Calu3 (cell line): ENCODE results near the gene AK9. TPM values are rescaled to one million over a fixed set of nuclear protein-coding genes. Genes with fewer than 3 reads are reported as not detected.
"Not testable (repeated sequence)": the region's sequence is repeated elsewhere in the genome, so short reads cannot be mapped to it uniquely, and the experiment has no call there.

ENCODE experiments used
- BruUV-seq: library from RNA; stranded (reverse); fragments of 400-500 nt; replicated peaks from 2 replicates; lab custom pipeline; 2021; lab: Mats Ljungman, UMichigan
- CTCF ChIA-PET: fragments of 300-600 bp; sonication (Branson Sonifier 250); formaldehyde crosslinking; loops from one replicate; lab custom pipeline; 2022; ENCODE audit warnings: antibody characterized with exemption; lab: Charles Lee
- DNase-seq: peaks from one replicate; pipeline ENCODE4 v3.0.0; 2022
- H3K27ac Mint-ChIP-seq: one replicate; pipeline ENCODE4 v1.8.0; 2022; ENCODE audit warnings: mixed read lengths; ENCODE audit not compliant: unreplicated experiment
- H3K27me3 Mint-ChIP-seq: one replicate; pipeline ENCODE4 v1.8.0; 2022; ENCODE audit warnings: mixed read lengths; ENCODE audit not compliant: unreplicated experiment
- H3K36me3 Mint-ChIP-seq: one replicate; pipeline ENCODE4 v1.8.0; 2022; ENCODE audit warnings: mild to moderate bottlenecking, moderate library complexity, mixed read lengths; ENCODE audit not compliant: insufficient read depth, unreplicated experiment
- H3K4me1 Mint-ChIP-seq: one replicate; pipeline ENCODE4 v1.8.0; 2022; ENCODE audit warnings: mild to moderate bottlenecking, low read depth, mixed read lengths; ENCODE audit not compliant: unreplicated experiment
- H3K4me3 Mint-ChIP-seq: one replicate; pipeline ENCODE4 v1.8.0; 2022; ENCODE audit warnings: mild to moderate bottlenecking, low read depth, moderate library complexity, mixed read lengths; ENCODE audit not compliant: unreplicated experiment
- H3K9me3 Mint-ChIP-seq: one replicate; pipeline ENCODE4 v1.8.0; 2022; ENCODE audit warnings: low read depth, mixed read lengths; ENCODE audit not compliant: unreplicated experiment
- CTCF ChIP-seq: fragments of 200-600 bp; IDR thresholded peaks from one replicate; pipeline ENCODE4 v1.8.0; 2022; ENCODE audit warnings: antibody characterized with exemption; ENCODE audit not compliant: unreplicated experiment
- intact Hi-C: fragments of 100-400 bp; cut with micrococcal nuclease; formaldehyde crosslinking; loops from one replicate; pipeline ENCODE4 v1.10.0; 2022; ENCODE audit not compliant: unreplicated experiment
- total RNA-seq: library from RNA; stranded (reverse); gene quantifications from 2 replicates; pipeline ENCODE4 v1.2.3, GENCODE V29; 2022

The AK9 gene
- total RNA-seq, 1 experiment from 2014 or later: 7.6 TPM

DNA sequence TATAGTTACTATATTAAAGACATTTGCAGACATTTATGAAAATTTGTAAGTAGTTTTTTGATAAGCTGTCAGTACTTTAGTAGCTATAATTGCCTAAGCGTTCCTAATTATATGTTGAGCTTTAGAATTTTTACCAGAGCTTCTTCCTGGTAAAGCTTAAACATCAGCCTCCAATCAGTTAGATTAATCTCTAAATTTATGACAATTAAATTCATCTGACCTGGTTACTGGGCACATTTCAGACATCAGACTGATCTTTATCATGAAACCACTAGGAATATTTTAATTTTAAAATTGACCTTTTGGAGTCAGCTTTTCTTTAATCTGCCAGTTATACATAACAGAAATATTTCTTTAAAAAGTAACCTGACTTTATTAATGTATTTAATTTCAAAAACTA is 23.6 kb upstream of the AK9 start:
- H3K9me3 Mint-ChIP-seq: peaks cover 5% of the 10 kb centered on the region
- no peak overlapping the region for H3K4me3 Mint-ChIP-seq
- no peak for DNase-seq
- H3K27ac Mint-ChIP-seq: no peak overlapping the region
- CTCF ChIA-PET: no interaction called here
- H3K27me3 Mint-ChIP-seq: no peaks in the 10 kb centered on the region
- H3K36me3 Mint-ChIP-seq: no peaks in the 10 kb centered on the region
- intact Hi-C loops: no loop called here
- no peak for TF ChIP-seq CTCF
- H3K4me1 Mint-ChIP-seq: no peaks in the 10 kb centered on the region
- no TSS peak for BruUV-seq

- intact Hi-C loops: no loop called here
- DNase-seq: no peak
- H3K4me1 Mint-ChIP-seq: no peaks in the 10 kb centered on the region
- H3K27me3 Mint-ChIP-seq: no peaks in the 10 kb centered on the region
- H3K36me3 Mint-ChIP-seq: no peaks in the 10 kb centered on the region
- H3K4me3 Mint-ChIP-seq: no peak overlapping the region
- H3K27ac Mint-ChIP-seq: no peak overlapping the region
- no TSS peak for BruUV-seq
- CTCF ChIA-PET: no interaction called here
- H3K9me3 Mint-ChIP-seq: peaks cover 6% of the 10 kb centered on the region
- TF ChIP-seq CTCF: no peak
These were observed 23.2 kb upstream of the AK9 start for GRCh38 chr6:109714166-109714565.

GRCh38 chr6:109713097-109713496 is 22.1 kb upstream of the AK9 start:
- no TSS peak for BruUV-seq
- no peaks in the 10 kb centered on the region for H3K4me1 Mint-ChIP-seq
- TF ChIP-seq CTCF: no peak
- H3K9me3 Mint-ChIP-seq: peaks cover 6% of the 10 kb centered on the region
- intact Hi-C loops: no loop called here
- H3K27ac Mint-ChIP-seq: no peak overlapping the region
- no peak overlapping the region for H3K4me3 Mint-ChIP-seq
- no peaks in the 10 kb centered on the region for H3K27me3 Mint-ChIP-seq
- CTCF ChIA-PET: no interaction called here
- DNase-seq: no peak
- no peaks in the 10 kb centered on the region for H3K36me3 Mint-ChIP-seq

DNA sequence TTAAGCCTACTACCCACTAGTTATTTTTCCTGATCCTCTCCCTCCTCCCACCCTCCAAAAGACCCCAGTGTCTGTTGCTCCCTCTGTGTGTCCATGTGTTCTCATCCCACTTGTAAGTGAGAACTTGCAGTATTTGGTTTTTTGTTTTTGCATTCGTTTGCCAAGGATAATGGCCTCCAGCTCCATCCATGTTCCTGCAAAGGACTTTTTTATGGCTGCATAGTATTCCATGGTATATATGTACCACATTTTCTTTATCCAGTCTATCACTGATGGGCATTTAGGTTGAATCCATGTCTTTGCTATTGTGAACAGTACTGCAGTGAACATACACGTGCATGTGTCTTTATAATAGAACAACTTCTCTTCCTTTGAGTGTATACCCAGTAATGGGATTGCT is 17.1 kb upstream of the AK9 start:
- H3K4me1 Mint-ChIP-seq, H3K9me3 Mint-ChIP-seq, intact Hi-C loops, DNase-seq, H3K36me3 Mint-ChIP-seq, H3K27ac Mint-ChIP-seq, H3K4me3 Mint-ChIP-seq, BruUV-seq, CTCF ChIA-PET, H3K27me3 Mint-ChIP-seq: not testable (repeated sequence)

DNA sequence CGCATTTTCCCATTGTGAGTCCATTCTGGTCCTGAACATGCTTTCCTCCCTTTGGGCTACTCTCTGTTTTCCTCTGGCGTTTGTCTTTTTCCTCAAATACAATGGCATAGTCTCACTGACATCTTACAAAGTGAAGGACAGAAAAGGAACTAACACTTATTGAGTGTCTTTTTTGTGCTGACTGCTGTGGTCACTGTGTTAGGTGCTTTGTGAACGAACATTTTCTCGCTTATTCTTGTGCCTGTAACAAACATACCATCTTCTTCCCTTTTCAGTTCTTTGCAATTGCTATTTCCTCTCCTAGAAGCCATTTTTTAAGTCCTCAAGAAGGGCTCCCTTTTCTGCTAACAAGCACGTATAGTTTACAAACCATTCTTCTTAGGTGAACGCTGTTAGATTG is 15.5 kb upstream of the AK9 start:
- intact Hi-C loops: no loop called here
- CTCF ChIA-PET: interaction anchor here (0.7 to 6.4 kb wide), 2 partner anchors 20 to 333 kb away, joined by 4 to 104 read pairs; no protein-coding TSS in a partner anchor
- no TSS peak for BruUV-seq

More for the DNA sequence above, 15.5 kb upstream of the AK9 start:
- H3K27me3 Mint-ChIP-seq: no peaks in the 10 kb centered on the region
- peaks cover 6% of the 10 kb centered on the region for H3K9me3 Mint-ChIP-seq
- no peak overlapping the region for H3K27ac Mint-ChIP-seq
- peaks cover 17% of the 10 kb centered on the region for H3K4me1 Mint-ChIP-seq
- no peak for DNase-seq
- no peak for TF ChIP-seq CTCF
- H3K4me3 Mint-ChIP-seq: no peak overlapping the region
- H3K36me3 Mint-ChIP-seq: no peaks in the 10 kb centered on the region
